HG03378 (cell line): Measurements from ENCODE around the gene HCK.

Experiments
- ATAC-seq: cut with Tn5 transposase; IDR thresholded peaks from one replicate; pipeline ENCODE4 v1.9.1; 2021; ENCODE audit warnings: mild to moderate bottlenecking, moderate library complexity; ENCODE audit not compliant: unreplicated experiment

The HCK gene

DNA sequence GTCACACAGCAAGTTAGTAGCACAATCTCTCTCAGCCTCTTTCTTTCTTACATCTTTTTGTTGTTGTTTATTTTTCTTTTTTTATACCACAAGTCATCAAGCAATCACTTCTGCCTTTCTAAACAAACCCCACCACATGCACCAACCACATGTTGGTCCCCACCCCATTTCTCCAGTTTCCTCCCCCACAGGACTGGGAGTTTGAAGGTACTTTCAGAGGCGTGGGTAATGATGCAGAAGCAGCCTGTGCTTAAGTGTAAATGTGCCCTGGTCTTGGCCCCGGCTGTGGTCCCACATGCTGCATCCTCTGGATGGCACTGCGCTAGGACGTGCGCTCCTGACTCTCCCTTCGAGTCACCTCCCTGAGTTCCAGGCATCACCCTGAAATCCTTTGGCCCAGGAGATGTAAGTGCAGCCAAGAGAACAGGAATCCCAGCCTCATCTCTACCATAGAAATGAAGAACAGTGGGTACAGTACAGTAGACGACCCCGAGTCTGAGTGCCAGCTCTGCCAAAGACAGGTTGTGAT, 5.7 kb downstream of the HCK start:
- ATAC-seq, result no peak

DNA sequence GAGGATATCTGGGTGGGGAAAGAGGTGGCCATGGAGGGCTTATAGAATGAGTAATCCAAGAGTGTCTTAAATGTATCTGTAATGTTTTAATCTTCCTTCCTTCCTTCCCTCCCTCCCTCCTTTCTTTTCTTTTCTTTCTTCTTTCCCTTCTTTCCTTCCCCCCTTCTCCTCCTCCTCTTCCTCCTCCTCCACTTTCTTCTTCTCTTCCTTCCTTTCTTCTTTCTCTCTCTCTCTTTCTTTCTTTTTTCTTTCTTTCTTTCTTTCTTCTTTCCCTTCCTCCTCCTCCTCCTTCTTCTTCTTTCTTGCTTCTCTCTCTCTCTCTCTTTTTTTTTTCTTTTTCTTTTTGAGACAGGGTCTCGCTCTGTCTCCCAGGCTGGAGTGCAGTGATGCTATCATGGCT, 7.1 kb downstream of the HCK start:
- no peak for ATAC-seq

DNA sequence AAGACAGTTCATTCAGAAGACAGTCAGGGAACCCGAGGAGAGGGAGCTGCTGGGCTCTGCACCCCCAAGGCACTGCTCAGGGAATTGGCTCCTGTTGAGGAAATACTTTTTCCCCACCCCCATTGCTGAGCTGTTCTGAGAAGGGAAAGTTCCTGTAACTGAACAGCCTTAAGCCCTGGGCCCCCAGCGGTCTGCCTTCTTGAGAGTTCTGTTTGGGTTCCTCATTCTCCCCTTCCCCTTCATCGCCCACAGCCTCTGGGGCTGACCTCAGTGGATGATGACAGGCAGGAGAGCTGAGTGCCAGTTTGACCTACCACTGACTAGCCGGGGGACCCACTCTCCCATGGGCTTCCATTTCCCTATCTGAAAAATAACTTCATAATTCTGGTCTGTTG, 10.7 kb downstream of the HCK start:
- no peak for ATAC-seq

DNA sequence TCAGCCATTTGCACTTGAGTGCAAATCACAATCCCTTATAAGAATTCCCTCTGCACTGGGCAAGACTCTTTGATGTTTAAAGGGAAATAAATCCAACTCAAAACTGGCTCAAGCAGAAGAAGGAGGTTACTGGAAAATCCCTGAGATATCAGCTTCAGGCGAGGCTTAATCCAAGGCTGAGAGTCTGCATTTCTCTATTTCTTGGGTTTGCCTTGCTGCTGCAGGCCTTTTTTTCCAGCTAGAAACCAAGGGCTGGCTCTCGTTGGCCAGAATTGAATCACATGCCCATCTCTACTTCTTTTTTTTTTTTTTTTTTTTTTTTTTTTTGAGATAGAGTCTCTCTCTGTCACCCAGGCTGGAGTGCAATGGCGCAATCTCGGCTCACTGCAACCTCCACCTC, 11.7 kb downstream of the HCK start:
- no peak for ATAC-seq

DNA sequence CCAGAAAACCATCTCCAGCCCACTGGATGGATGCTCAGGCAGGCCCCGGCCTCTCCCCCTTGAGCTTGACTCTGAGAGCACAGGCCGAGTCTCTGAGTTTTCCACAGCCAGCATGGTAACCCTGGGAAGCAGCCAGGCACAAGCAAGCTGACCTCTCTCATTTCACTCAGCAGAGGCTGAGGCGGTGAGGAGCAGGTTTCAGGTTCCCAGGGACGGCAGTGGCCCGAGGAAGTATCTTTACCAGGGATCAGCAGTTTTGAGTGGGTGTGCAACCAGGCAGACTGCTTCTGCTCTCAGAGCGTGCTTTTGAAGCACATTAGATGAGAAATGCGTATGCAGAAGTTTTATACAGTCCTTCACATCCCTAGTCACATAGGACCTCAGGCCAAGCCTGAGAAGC, 12.6 kb downstream of the HCK start:
- ATAC-seq, result no peak

DNA sequence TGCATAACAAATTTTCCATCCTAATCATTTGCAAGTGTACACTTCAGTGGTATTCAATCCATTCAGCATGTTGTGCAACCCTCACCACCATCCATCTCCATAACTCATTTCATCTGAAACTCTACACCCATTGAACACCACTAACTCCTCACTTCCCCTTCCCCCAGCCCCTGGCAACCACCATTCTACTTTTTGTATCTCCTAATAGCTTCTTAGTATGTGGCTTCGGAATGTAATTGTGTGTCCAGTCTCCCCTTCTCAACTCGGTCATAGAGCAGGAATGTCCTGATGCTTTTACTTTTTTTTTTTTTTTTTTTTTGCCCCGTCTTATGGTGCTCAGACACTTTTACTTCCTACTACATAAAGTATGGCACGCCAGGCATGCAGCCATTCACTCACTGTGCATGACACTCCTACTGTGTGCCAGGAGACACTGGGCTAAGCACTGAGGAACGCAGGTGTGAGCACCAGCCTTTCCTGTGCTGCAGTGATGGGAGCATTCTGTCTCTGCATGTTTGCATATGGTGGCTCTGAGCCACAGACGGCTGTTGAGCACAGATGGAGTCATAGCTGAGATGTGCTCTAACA, 15.3 kb downstream of the HCK start:
- no peak for ATAC-seq

DNA sequence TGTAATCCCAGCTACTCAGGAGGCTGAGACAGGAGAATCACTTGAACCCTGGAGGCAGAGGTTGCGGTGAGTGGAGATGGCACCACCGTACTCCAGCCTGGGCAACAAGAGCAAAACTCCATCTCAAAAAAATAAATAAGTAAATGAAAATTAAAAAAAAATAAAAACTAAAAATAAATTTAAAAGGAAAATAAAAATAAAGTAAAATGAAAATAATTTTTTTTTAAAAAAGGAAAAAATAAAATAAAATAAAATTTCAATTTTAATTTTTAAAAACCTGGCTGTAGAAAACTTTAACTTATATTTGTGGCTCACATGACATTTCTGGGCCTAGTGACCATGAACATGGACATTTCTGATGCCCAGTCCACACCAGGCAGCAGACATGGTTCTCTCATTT, 16.1 kb downstream of the HCK start:
- no peak for ATAC-seq

DNA sequence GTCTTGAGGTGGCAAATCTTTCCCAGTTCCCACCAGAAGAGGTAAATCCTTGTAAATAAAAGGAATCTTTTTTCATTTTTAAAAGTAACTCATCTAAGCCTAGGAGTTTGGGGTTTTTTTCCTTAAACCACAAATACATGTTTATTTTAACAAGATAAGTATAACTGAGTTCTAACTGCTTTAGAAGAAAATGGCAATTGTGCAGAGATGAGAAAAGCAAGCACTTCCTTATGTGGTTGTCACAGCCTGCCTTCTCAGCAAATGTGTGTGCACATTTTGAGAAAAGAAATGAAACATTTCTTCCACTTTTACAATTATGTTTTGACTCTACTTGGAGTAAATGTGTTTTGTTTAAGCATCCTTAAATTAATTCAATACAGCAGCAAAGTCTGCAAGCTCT, 17.7 kb downstream of the HCK start:
- ATAC-seq, result no peak

DNA sequence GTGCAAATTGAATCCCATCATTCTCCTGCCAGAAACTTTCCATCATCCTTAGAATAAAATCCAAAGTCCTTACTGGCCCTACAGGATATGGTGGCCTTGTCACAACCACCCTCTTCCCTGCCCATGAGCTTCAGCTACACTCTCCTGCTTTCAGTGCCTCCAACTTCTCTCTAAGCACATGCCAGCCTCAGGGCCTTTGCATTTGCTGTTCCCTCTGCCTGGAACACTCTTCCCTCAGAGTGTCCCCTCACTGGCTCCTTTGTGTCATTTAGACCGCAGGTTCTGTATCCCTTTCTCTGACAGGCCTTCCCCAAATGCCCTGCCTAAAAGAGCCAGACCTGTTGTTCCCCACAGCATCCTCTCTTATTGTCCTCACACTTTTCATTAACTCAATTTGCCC, 18.2 kb downstream of the HCK start:
- ATAC-seq, result no peak

DNA sequence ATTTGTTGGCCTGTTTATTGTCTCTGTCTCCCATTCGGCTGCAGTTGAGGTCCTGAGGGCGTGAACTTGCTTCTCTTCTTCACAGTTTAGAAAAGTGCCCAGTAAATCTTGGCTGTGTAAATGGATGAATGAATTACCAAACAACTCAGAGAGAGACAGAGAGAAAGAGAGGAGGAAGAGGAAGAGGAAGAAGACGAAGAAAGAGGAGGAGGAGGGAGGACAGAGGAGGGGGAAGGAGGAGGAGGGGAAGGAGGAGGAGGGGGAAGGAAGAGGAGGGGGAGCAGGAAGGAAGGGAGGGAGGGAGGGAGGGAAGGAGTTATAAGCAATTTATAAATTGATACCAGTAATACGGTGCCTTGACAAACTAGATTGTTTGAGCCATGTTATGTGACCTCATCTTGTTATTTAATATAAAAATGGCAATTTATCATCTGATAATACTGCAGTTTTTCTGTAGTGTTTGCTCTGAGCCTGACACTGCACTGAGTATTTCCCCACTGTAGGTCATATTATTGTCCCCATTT, 18.7 kb downstream of the HCK start:
- ATAC-seq, result no peak

DNA sequence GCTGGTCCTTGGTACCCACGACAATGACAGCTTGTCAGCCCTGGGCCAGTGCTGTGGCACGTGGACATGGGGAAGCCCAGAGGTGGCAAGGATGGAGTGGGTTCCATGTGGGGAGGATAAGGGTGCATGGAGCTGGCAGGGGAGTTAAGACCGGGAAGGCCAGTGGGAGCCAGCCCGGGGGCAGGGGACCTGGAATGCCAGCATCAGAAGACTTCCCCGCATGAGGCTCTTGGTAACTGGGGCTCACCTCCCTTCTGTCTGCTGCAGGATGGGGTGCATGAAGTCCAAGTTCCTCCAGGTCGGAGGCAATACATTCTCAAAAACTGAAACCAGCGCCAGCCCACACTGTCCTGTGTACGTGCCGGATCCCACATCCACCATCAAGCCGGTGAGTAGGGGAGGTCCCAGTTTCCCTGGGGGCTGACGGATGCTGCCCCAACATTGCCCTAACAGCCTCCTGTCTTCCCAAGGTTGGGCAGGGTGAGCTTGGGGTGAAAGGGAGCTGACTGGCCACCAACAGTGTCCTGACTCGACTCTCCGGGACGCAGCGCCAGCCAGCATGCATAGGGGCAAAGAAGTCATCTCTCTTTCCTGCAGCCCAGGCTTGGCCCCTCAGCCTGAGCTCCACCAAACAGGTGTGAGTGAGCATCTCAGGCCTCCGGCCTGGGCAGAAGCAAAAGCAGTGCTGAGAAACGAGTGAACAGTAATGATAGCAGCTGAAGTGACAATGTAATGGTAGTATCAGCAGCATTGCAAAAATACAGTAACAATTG, 19.5 kb downstream of the HCK start:
- no peak for ATAC-seq

DNA sequence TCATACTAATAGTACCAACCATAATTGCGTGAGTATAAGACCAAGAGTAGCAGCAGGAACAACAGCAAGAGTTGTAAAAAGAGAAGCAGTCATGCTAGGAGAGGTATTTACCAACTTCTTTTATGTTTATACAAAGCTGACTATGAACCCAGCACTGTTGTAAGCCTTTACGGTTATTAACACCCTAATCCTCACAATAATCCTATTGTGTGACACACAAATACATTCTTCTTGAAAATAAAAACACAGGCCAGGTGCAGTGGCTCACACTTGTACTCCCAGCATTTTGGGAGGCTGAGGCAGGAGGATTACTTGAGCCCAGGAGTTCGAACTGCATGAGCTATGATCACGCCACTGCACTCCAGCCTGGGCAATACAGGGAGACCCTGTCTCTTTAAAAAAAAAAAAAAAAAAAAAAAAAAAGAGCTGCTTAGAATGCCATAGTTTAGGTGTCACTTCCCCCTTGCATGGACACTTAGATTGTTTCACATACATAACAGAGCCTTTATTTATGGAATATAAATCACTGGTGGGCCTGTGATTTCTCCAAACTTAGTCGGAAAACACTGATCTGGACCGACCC, 20.2 kb downstream of the HCK start:
- ATAC-seq, result no peak

DNA sequence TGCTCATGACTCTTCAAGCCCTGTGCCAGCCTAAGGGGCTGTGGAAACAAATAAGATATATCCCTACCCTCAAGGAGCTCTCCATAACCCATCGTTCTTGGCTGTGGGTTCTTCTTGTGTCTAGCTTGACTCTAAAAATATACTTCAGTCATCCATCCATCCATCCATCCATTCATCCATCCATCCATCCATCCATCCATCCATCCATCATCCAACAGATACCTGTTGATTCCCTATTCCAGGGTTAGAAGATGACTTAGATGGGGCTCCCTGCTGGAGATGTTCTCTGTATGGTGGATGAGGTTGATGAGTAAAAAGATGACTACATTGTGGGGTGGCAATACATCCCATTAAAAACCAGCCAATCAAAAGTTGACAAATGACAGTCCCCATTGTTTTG, 23.5 kb downstream of the HCK start:
- ATAC-seq, result no peak

DNA sequence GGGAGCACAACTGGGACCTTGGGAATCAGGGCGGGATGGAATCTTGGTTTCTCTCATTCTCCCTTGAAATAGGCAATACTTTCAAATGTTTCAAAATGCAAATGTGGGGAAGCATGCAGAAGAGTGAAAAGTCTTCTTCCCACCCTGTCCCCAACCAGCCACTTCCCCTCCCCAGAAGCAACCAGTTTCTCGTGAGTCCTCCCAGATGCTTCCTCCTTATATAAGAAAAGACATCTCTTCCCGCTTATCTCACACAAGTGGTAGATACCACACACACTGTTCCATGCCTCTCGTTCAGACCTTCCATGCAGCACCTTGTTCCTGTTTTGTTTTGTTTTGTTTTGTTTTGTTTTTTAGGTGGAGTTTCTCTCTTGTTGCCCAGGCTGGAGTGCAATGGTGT, 25.1 kb downstream of the HCK start:
- no peak for ATAC-seq

DNA sequence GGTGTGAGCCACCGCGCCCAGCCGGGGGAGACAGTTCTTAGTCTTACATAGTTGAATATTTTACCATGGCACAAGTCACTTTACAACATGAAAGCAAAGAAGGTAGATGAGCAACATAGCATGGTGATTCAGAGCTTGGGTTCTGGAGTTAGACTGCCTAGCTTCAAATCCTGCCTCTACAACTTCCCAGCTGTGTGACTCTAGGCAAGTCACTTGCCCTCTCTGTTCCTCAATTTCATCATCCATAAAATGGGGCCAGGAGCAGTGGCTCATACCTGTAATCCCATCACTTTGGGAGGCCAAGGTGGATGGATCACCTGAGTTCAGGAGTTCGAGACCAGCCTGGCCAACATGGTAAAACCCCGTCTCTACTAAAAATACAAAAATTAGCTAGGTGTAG, 26.3 kb downstream of the HCK start:
- ATAC-seq, result no peak

DNA sequence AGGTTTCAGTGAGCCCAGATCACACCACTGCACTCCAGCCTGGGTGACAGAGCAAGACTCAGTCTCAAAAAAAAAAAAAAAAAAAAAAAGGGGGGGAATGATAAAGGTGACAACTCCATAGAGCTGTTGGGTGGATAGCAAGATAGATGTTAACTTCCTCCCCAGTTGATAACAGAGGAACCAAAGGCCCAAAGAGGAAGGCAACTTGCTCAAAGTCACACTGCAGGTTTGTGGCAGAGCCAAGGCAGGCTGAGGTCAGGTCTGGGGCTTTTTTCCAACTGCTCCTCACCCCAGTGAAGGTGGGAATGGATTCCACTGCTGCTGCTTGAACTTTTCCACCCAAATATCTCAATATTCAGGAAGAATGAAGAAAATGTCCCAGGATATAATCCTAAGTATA, 26.7 kb downstream of the HCK start:
- no peak for ATAC-seq

DNA sequence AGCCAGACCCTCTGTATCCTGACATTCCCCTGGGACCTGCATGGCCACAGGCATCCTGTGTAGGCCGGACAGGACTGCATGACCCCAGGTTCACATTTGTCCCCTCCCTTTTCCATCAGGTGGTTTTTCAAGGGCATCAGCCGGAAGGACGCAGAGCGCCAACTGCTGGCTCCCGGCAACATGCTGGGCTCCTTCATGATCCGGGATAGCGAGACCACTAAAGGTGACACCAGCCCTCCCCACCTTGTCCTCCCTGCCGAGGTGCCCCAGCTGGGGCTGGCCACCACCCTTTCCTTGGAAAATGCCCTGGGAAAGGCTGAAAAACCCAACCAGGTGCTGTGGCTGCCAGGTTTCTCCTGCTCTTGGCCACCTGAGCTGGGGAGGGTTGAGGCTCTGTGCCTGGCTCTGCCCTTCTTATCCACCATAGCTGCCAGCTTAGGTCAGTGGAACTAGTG, 27.6 kb downstream of the HCK start:
- ATAC-seq, result no peak

DNA sequence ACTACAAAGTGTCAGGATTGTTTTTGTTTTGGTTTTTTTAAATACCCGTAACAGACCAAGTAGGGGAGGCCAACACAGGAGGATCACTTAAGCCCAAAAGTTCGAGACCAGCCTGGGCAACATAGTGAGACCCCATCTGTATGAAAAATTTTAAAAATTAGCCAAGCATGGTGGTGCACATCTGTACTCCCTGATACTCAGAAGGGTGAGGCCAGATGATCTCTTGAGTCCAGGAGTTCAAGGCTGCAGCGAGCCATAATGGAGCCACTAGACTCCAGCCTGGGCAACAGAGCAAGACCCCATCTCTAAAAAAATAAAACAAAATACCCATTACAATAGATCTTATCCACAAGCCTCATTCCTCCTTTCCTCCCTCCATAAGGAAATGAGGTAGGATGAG, 28.7 kb downstream of the HCK start:
- no peak for ATAC-seq

DNA sequence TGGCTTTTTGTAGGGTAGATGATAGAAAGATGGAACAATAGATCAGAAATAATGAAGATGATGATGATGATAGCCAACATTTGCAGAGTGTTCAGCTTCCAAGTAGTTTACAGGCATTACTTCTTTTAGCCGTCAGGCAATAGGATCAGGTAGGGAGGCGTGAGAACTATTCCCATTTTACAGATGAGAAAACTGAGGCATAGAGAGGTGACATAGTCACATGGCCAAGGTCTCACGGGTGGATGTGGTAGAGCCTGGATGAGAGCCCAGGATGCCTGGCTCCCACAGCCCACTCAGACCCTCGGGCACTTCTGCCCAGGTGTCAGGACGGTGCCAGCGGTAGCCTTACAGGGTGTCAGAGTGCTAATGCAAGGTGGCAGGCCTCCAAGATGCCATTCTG, 31.4 kb downstream of the HCK start:
- ATAC-seq, result no peak

DNA sequence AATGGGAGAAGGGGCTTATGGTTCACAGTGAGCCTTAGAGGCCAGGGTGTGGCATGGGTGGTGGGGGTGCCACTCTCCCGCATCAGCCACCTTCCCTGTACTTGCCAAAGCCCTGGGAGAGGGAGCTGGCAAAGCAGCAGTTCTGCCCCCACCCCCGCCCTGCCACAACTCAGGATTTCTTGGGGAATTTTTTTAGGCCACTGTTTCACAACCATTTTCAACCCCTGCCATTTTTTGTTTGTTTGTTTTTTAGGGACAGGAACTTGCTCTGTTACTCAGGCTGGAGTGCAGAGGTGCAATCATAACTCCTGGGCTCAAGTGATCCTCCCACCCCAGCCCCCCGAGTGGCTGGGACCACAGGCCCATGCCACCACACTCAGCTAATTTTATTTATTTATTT, 35.0 kb downstream of the HCK start:
- no peak for ATAC-seq

DNA sequence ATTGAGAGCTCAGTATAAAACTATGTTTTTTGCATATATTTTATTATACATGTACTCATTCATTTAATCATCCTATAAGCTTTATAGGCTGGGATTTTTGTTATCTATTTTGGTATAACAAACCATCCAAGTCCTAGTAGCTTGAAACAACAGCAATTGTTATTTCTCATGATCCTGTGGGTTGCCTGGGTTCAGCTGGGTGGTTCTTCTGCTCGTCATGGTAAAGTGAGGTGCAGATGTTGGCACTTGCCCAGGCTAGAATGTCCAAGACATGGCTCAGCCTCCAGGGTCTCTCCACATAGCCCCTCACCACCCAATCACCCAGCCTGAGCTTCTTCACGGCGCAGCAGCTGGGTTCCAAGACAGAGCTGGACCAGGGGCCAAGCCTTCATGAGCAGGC, 36.7 kb downstream of the HCK start:
- ATAC-seq, result no peak
